Hepatocyte (in vitro differentiated cells): ENCODE measurements around the gene CABP4.

ENCODE experiments used
- EZH2 ChIP-seq: fragments of 200-600 bp; sonication (generic); IDR thresholded peaks from 2 replicates; pipeline ENCODE4 v1.6.1; 2016; ENCODE audit warnings: antibody characterized with exemption, mild to moderate bottlenecking, borderline replicate concordance
- TF ChIP-seq, protein P1 (sequence below): fragments of 200-600 bp; sonication (generic); IDR thresholded peaks from 2 replicates; pipeline ENCODE4 v1.5.1; 2016; ENCODE audit warnings: antibody characterized with exemption, mild to moderate bottlenecking; ENCODE audit not compliant: poor library complexity

- TF ChIP-seq, protein P1, sequence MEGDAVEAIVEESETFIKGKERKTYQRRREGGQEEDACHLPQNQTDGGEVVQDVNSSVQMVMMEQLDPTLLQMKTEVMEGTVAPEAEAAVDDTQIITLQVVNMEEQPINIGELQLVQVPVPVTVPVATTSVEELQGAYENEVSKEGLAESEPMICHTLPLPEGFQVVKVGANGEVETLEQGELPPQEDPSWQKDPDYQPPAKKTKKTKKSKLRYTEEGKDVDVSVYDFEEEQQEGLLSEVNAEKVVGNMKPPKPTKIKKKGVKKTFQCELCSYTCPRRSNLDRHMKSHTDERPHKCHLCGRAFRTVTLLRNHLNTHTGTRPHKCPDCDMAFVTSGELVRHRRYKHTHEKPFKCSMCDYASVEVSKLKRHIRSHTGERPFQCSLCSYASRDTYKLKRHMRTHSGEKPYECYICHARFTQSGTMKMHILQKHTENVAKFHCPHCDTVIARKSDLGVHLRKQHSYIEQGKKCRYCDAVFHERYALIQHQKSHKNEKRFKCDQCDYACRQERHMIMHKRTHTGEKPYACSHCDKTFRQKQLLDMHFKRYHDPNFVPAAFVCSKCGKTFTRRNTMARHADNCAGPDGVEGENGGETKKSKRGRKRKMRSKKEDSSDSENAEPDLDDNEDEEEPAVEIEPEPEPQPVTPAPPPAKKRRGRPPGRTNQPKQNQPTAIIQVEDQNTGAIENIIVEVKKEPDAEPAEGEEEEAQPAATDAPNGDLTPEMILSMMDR: no peak
- no peak for TF ChIP-seq EZH2
Measured at GRCh38 chr11:67456068-67456705, 1.0 kb downstream of the CABP4 start.
